NCI-H2227 (cell line): ENCODE results near the gene PLA2G4E.

Experiments used
- DNase-seq: peaks from one replicate; lab custom pipeline; 2025; ENCODE audit not compliant: unreplicated experiment; lab: John Stamatoyannopoulos, UW

The PLA2G4E gene

DNA sequence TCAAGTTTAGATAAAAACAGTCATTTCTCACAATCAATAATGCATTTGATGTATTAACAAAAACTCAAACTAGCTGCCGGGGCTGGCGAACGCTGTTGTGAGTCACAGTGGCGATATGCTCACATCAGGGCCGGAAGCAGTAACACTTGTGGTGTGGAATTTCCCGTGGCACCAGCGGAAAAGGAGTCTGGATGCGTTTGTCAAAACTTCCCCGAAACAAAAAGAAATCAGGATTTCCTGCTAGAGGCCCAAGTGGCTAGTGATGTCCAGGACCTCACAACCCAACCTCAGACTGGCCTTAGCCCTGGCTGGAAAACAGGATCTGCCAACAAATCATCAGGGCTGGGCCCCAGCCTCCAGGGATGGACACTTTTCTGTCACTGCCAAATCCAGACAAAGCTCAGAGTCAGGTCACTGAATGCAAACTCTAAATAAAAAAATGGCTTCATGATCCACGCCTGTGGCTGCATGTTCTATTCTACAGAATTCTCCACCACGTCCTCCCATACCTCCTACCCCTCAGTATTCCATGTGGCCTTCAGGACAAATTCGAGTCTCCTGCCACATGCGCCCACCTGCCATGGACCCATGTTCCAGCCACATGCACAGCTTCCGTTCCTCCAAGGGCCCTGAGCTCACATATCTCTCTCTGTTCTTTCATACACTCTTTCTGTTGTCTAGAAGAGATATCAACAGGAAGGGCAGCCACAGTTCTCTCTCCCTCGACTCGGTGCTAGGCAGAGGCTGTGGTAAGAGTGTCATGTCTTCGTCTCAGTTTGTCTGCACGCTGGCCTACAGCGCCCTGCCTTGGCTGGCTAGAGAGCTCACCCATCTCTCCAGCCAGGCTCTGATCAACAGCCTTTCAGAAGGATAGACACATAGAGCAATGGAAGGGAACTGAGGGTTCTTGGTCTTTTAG, 83.9 kb downstream of the PLA2G4E start:
- DNase-seq = no peak

DNA sequence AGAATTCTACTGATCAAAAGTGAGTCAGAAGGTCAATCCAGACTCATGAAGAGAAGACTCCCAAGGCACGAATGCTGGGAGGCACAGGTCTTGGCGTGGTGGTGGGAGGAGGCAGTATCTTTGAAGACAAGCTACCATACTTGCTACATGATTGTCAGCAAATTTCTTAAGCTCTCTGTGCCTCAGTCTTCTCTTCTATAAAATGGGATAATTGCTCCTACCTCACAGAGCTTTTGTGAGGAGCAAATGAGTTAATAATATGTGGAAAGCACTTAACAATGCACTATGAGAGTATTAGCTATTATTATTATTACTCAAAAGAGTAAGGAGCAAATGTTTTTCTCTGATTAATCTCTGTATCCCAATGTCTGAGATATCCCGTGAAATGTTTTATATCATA, 84.7 kb downstream of the PLA2G4E start:
- no peak for DNase-seq

DNA sequence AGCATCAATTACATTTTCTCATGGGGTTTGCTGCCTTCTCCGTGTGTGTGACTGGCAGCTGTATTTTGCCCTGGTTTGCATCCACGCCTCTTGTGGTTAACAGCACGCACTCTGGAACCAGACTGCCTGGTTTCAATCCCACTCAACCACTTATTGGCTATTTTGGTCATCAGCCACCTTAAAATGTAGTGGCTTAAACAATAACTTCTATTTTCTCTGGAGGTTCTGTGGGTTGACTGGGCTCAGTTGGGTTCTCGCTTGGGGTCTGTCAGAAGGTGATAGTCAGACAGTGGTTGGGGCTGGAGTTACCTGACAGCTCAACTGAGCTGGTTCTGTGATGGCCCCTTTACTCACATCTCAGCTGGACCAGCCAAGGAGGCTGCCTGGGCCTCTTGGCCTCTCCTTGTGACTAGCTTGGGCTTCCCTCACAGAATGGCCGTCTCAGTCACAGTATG, 85.2 kb downstream of the PLA2G4E start:
- DNase-seq = no peak

DNA sequence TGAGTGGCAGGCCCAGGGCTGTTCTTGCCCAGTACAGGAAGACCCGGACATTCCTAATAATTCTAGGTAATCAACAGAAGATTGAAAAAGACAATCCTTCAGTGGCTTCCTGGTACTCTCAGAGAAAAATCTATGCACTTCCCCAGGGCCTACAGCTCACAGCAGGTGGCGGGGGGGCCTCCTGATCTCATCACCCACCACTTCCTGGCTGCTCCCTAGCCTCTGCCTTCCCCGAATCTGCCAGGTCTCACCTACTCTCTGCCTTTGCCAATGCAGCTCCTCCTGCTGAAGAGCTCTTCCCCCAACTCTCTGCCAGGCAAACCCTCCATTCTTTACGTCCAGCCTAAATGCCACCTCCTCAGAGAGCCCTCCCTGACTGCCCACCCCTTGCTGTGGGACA, 86.0 kb downstream of the PLA2G4E start:
- no peak for DNase-seq

DNA sequence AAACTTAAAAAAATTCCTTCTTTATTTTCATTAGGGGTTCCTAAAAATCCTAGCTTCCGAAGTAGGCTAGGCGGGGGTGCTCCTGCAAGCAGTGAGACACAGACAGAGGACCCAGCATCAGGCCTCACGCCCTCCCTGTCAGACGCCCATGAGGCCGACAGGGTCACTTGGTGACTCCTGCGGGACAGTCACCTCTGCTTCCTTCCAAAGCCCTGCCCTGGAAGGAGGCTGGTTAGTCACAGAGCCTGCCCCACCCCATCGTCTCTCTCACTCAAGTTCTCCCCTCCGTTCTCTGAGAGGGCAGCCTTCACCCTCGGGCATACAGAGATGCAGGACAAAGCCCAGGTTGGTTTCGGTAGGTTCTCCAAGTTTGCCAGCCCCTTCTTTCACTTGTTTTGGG, 87.1 kb downstream of the PLA2G4E start:
- no peak for DNase-seq

DNA sequence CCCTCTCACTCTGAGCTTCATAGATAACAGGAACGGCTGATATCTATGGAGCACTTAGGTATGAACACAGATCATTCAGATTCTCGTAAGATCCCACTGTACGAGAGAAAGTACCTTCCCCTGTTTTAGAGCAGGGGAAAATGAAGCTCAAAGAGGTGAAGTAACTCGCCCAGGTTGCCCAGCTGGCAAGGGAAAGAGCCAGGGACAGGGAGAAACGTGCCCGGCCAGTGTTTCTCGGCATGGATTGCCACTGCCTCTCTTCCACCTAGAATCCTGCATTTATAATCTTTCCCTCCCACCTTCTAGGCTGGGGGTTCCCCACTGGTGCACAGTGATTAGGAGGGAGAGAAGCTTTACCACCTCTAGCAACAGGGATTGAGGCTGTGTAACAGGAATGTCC, 87.5 kb downstream of the PLA2G4E start:
- no peak for DNase-seq

DNA sequence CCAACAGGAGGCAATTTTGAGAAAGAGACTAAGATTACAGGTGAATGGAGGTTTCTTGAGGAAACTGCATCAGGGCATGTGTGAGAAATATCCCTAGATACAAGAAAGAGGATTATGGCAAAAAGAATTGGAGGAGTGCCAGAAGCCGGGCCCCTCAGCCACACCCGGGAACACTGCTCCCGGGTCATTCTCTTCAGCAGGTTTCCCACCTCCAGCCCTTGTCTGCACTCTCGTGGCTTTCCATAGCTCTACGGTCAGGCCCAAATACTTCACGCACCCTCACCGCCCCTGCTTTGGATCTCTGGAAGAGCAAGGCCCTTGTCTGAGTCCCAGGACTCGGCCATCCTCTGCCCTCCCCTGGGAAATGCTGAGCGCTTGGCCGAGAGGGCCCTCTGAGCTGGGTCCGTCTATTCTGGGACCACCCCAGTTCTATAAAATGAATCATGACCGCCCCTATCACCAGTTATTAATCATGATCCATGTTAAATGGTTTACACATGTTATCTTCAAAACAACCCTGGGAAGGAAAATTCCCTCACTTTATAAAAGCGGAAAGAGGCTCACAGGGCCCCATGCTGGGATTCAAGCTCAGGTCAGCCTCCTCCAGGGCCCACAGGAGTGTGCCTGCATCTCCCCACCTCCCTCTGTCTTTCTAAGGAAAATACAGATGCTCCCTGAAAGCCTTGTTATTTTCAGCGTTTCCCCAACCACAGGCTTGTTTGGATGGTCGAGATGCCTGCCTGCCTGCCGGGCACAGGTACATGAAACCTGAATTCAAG, 88.1 kb downstream of the PLA2G4E start:
- no peak for DNase-seq

DNA sequence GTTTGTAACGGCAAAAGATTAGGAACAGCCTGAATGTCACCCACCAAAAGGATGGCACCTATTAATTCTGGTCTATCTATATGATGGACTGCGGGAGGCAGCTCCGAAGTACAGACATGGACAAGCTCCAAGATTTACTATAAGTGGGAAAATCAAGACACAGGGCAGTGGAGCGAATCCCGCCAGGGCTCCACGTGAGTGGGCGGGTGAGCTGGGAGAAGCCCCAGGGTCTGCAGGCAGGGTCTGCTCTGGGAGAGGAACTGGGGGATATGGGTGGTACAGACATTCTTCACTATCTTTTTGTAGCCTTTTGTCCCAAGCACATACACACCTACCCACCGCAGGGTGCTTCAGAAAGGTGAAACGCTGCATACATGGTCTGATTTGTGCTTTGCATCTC, 88.7 kb downstream of the PLA2G4E start:
- no peak for DNase-seq
